Activated CD8-positive, alpha-beta memory T cell treated with anti-CD3 and anti-CD28 coated beads, Interleukin-2, amount 50 U/mL, for 4 hours (primary cell): Measurements from ENCODE around the gene STYXL1.
A peak's percentile ranks its signal among the peaks of the same experiment; 100 is the strongest.
"Not testable (repeated sequence)": the region's sequence is repeated elsewhere in the genome, so short reads cannot be mapped to it uniquely, and the experiment has no call there.

Experiments
- DNase-seq: peaks from one replicate; pipeline ENCODE4 v3.0.0-alpha.2; 2020

Gene STYXL1

DNA sequence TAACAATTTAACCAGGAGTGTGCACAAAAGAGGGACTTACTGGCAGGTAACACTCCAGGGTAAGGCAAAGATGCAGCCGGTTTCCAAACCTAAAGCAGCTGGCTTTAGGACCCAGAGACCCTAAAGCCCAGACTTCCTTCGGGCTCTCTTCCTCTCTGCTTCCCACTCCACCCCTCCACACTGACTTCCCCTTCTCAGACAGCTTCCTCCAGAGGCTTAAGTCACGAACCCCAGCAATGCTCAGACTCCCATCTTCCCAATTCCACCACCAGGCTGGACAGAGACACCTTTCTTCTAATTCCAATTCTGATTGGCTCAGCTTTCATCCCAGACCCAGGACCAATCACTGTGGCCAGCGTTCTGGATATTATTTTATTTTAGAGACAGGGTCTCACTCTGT is 24.8 kb downstream of the STYXL1 start:
- no peak for DNase-seq

DNA sequence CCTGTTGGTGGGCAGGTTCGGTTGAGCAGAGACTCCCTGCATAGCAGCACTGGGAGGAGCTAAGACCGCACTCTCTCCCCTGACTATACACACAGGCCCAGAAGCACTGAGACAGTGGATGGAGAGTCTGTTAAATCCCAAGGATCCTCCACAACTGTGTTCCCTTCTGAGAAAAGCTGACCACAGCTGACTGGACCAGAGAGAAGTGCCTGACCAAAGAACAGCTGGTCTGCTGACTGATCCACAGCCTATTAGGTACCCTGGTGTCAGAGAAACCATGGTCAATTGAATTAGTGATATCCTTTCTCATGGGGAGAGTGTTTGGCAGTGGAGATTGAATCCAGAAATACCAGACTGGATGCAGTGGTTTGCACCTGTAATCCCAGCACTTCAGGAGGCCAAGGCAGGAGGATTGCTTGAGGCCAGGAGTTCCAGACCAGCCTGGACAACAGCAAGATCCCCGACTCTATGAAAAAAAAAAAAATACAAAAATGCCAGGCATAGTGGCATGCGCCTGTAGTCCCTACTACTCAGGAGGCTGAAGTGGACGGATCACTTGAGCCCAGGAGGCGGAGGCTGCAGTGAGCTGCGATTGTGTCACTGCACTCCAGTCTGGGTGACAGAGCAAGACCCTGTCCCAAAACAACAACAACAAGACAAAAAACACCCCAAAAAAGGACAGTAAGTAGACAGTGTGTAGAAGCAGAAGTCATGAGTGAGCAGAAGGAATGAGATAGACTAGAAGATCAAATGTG is 25.6 kb downstream of the STYXL1 start:
- DNase-seq: no peak

DNA sequence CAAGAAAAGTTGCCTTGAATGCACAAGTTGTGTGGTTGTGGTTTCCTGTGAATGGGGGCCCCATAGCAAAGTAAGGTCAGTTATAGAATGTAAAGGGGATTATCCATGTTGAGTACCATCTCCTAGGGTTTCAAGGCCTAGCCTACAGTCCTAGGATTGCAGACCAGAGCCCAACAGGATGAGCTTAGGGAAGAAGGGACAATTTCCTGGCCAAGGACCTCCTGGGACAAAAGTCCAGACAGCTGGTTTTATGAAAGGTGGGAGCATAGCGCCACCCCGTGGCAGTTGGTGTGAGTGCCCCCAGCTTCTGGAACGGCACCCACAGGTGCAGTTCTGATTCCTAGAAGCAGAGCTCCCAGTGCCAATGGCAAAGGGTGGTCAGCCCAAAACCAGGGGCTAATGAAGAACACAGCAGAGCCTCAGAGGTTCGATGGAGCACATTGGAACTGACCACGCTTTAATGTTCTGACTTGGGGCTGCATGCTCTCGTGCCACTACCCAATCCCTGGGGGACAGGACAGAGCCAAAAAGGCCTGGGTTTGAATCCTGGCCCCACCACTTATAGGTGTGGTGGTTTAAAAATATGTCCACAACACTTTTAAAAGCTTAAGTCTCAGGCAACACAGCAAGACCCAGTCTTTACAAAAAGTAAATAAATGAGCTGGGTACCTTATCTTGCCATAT is 27.6 kb downstream of the STYXL1 start:
- DNase-seq: peak; percentile 74

DNA sequence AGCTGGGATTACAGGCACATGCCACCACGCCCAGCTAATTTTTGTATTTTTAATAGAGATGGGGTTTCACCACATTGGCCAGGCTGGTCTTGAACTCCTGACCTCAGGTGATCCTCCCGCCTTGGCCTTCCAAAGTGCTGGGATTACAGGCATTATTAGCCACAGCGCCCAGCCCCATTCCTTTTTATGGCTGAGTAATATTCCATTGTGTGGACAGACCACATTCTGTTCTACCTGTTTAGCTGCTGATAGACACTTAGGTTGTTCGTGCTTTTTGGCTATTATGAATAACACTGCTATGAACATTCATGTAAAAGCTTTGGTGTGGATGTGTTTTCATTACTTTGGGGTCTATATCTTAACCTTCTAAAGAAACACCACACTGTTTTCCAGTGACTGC is 29.3 kb downstream of the STYXL1 start:
- not testable (repeated sequence) for DNase-seq

DNA sequence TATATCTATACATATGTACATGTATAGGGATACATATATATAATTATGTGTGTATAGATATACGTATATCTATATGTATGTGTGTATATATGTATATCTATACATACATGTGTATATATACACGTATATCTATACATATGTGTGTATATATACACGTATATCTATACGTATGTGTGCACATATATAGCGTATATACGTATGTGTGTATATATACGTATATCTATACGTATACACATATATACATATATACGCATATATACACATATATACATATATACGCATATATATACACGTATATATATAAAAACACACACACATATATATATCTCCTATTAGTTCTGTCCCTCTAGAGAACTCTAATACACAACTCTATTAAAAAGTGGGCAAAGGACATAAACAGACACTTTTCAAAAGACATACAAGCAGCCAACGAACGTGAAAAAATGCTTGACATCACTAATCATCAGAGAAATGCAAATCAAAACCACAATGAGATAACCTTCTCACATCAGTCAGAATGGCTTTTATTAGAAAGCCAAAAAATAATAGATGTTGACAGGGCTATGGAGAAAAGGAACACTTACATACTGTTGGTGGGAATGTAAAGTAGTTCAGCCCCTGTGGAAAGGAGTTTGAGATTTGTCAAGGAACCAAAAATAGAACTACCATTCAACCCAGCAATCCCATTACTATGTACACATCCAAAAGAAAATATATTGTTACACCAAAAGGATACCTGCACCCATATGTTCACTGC is 31.4 kb downstream of the STYXL1 start:
- DNase-seq: no peak

DNA sequence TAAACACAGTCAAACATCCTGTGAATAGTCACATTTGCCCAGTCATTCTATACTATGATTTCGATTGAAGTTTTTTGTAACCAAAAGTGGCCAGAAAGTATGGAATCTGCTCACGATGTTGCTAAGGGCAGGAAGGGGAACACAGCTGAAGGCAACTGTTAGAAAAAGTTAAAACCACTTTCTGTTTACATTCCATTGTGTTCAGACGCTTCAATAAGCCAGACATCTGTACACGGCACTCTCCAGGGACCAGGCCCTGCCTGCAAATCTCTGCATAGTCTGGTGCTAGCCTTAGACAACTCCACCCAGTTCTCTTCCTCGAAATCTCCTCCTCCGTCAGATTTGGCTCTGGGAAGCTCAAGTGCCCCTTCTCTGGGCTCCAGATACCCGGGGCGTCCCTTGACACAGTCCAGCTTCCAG is 36.3 kb downstream of the STYXL1 start:
- no peak for DNase-seq

DNA sequence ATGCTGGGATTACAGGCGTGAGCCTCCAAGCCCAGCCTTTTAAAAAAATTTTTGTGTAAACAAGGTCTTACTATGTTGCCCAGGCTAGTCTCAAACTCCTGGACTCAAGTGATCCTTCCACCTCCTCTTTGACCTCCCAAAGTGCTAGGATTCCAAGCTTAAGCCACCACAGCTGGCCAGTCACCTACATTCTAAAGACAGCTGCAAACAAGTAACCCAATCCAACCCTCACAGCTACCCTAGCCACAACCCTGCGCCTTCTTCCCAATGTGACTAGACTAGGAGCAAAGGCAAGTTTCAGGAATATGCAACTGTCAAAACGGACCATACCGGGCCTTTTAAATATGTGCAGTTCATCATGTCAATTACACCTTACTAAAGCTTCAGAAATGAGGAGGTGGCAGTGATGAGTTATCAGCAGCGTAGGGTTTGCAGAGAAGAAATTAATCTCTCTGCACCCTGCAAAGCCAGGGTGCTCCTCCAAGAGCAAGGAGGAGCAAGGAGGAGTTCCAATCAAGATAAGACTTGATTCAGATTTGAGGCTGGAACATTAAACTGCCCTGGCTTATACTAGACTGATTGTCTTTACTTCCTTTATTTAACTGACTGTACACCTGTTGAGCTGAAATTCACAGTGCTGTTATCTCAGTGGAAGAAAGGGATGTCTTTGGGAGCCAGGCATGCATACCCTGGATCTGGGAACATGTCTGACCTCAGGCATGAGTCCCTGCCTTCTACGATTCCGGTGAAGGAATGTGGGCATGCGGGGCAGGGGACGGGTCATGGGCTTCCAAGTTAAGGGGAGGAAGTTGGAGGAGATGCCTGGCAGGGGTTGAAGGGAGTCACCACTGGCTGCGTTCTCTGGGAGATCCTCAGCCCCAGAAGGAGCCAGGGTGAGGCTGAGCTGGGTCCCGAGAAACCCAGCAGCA is 37.9 kb downstream of the STYXL1 start:
- DNase-seq: no peak

DNA sequence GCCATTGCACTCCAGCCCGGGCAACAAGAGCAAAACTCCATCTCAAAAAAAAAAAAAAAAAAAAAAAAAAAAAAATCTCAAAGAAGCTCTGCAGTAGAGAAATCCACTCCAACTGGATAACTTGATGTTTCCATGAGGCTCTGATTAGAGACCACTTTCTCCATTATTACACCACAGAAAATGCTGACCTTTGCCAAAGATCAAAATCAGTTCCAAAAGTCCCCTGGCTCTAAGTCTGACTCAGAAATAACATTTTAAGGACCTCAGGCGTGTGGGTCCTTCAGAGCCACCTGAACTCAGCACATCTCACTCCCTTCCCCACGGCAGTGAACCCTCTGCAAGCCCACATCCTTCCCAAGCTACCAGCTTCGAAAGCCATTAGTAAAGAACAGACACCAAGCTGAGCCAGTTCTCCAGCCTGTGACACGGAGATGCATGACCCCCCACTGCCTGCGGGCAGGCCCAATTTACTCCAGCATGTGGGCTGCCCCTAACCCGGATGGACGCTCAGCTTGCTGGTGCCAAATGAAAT is 39.6 kb downstream of the STYXL1 start:
- no peak for DNase-seq

DNA sequence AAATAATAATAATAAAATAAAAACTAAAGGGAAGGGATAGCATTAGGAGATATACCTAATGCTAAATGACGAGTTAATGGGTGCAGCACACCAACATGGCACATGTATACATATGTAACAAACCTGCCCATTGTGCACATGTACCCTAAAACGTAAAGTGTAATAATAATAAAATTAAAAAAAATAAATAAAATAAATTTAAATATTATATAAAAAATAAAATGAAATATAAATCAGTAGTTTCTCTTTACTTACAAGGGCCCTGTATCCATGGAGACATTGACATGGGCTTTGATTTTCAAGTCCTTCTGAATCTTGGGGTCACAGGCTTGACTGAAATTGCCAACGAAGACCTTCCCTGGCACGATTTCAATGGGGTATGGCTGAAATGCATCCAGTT is 42.8 kb downstream of the STYXL1 start:
- DNase-seq: not testable (repeated sequence)

DNA sequence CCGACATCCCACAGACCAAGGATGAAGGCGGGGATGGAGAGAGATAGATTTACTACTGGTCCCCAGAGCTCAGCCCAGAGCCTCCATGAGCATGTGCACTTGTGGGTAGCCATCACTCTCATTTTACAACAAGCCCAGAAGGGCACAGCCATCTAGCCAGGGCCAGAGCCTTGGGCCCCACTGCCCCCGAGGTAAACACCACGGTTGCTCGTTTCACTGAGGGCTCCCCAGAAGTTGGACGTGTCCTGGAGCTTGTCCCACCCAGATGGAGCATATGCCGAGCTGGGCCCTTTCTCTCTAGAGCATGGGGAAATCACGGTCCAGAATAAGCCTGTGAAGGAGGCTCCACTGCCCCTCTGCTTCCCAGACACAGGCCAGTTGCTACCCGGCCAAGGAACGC is 44.4 kb downstream of the STYXL1 start:
- DNase-seq: no peak

DNA sequence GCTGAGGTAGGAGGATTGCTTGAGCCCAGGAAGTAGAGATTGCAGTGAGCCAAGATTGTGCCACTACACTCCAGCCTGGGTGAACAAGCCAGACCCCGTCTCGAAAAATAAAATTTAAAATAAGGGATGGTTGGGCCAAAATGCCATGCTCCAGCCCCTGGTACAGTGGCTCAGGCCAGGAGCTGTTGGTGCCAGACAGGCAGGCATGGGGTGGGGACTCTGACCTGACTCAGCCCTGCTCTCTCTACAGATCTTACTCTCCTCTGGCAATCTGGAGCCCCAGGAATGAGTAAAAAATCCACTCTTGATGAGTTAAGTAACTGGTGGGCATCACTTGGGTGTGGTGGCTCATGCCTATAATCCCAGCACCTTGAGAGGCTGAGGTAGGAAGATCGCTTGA is 45.0 kb downstream of the STYXL1 start:
- DNase-seq: no peak

DNA sequence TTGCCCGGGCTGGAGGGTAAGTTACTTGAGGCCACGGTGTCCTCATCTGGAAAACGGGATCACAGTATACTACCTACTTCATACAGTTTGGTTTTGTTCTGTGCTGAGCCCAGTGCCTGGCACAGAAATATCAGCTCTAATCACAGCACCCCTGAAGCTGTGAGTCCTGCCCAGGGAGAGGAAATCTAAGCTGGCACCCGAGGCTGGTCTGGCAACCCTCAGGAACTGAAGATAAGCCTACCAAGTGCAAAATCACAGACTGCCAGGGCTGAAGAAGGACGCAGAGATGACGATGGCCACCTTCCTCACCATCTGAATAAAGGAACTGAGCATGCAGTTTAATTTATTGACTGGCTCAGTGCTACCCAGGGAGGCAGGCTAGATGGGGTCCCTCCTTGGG is 45.7 kb downstream of the STYXL1 start:
- peak; percentile 3 for DNase-seq

DNA sequence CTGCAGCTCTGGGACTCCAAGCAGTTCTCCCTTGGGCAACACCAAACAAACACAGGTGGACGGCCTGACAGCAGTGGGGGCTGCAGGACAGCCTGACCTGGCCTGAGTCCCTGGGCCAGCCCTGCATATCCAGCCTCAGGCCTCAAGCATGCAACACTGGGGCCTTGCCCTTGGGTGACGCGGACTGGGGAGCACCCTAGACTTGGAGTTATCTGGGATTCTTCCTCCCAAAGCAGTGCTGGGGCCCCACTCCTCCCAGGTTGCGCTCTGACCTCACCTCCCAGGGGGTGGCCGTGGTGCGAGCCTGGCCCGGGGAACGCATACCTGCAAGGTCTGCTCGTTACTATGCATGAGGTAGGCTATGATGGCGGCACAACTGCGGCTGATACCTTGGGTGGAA is 47.2 kb downstream of the STYXL1 start:
- DNase-seq: peak; percentile 13

DNA sequence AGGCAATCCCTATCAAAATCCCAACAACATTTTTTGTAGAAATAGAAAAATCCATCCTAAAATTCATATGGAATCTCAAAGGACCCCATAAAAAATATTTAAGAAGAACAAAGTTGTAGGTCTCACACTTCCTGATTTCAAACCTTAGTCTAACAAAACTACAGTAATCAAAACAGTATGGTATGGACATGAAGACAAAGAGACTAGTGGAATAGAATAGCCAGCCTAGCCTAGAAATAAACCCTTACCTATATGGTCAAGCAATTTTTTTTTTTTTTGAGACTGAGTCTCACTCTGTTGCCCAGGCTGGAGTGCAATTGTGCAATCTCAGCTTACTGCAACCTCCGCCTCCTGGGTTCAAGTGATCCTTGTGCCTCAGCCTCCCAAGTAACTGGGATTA is 49.8 kb downstream of the STYXL1 start:
- no peak for DNase-seq

DNA sequence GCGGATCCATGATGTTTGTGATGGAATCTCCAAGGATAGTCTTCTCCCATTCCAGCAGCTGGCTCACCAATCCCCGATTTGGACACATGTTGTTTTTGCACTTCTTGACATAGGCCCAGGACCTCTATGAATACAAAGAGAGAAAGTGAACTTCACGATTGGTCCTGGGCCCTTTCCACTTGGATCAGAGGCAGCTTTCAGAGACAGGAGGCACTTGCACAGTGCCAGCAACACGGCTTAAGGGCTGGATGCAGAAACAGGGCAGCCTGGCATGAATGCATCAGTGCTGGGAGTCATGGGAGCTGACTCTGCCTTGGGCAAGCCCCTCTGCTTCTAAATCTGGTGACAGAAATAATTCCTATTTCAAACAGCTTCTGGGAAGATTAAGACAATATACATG is 51.3 kb downstream of the STYXL1 start:
- DNase-seq: no peak

DNA sequence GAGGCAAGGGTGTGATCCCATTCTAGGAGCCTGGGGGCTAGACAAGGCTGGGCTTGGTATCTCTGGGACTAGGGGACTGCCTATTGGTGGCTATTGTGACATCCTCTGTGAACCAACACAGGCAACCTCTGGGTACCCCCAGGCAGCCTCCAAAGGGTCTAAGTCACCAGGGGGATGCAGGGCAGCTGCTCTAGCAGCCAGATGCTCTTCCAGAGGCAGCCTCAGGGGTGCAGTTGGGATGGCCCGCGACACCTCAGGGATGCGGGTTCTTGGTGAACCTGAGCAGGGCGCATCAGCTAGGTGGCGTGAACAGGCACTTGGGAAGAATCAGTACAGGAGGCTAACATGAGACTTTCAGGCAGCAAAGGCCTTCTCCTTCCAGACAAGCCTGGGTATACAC is 51.8 kb downstream of the STYXL1 start:
- no peak for DNase-seq

DNA sequence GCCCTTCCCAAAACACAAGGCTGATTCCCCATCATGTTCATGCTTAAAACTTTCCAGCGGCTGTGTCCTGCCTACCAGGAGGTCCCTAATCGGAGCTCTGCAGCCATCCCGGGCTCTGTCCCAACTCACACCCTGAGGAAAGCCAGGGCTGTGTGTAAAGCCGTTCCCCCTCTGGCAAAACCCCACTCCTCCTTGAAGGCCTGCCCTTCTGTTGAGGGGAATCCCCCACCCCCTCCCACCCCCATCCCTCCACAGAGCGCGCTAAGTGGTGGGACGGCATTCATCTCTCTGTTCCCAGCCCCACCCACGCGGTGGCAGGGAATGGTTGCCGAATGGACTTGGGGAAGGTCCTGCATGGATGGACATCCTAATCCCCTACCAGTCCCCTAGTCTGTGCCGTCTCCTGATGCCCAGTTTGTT is 52.7 kb downstream of the STYXL1 start:
- no peak for DNase-seq

DNA sequence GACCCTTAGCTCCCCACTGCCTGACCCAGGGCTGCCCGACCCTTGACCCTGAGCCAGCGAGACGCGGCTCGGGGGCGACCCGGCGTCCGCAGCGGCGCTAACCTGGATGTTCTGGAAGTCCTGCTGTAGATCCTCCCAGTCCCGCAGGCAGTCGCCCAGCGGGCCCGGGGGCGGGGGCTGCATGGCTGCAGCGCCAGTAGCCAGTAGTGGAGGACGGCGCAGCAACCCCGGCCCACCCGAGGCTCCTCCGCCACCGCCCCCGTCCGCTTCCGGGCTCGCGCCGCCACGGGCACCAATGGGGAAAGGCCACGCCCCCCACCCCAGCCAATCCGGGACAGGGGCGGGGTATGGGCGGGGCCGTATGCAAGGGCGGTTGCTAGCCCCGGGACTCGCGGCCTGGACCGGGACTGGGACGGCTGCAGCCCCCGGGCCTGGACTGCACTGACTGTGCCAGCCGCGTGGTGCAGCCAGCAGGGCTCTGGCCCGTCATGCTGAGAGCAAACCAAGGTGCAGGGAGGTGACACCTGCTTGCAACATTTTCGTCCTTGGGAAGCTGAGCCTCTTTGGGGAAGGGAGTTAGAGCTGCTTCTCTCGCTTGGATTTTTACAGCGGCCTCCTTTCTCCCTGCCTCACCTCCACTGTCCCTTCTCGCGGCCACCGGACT is 53.3 kb downstream of the STYXL1 start, which contains the start of gene TMEM120A:
TMEM120A (minus strand) TSS at position 208 of the 664 bp plus-strand sequence; CDS start at position 183, 25 bp downstream.
- DNase-seq: peak; percentile 95

DNA sequence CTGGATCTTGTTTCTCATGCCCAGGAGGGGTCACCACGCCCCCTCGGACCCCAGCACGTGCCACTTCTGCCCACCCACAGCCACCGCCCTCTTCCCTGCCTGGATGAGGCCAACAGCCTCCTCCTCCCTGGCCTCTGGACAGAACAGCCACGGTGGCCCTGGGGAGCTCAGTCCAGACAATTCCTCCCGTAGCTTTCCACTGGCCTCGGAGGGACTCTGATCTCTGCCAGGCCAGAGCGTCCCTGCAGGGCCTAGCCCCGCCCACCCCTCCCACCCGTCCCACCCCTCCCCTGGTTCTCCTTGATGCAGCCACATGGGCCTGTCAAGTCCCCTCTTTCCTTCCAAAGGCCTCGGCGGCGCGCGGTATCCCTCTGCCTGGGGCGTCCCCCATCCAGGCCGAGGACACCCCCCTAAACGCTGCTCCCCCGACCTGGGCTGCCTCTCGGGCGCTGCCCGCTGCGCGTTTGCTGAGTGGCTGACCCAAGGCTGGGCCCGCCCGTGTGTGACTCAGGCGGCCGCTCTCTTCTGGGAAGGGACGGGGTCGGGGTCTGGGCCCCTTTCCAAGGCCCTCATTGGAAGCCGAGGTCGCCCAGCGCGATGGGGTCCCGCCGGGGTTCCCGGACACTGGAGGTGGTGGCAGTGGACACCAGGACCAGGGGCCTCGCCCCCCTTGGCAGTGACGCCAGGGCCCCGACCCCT is 54.0 kb downstream of the STYXL1 start:
- DNase-seq: no peak

DNA sequence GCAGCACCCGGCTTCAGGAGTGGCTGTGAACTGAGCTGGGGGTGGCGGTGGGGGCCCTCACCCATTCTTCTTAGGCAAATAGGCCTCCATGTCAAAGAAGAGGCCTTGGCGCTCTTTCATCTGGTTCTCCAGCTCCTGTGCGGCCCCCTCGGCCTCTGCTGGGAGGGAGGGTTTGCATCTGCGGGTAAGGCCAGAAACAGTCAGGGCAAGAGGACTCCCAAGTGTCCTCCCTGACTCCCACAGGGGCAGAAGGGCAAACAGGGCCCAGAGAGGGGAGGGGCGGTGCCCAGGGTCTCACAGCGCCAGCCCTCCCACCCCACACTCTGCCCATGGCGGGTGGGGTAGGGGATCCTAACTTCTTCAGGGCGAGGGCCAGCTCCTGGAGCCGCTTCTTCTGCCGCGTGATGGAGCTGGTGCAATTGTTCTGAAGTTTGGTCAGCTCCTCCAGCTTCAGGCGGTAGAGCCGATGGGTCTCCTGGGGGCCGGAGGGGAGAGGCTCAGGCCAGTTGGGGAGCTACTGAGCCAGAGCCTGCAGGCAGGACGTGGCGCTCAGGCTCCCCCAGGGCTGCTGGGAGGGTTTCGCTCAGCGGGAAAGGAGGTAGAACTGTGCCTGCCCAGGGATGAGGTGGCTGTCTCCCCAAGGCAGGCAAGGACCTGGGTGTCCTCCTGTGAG is 55.6 kb downstream of the STYXL1 start:
- no peak for DNase-seq
